CD4-positive, alpha-beta T cell (primary cell): ENCODE data around the gene TRAPPC2. TPM values are rescaled to one million over a fixed set of nuclear protein-coding genes. Genes with fewer than 3 reads are reported as not detected.

Source experiments
- ATAC-seq: fragments of 200-7000 bp; cut with Tn5 transposase; one replicate; pipeline ENCODE4 v1.10.0; 2022; ENCODE audit warnings: mild to moderate bottlenecking; ENCODE audit not compliant: poor library complexity
- CTCF ChIA-PET: fragments of 350-600 bp; sonication (Branson Sonifier 250); formaldehyde crosslinking; loops from one replicate; lab custom pipeline; 2021; ENCODE audit warnings: antibody characterized with exemption, inconsistent platforms; lab: Charles Lee
- POLR2A ChIA-PET: fragments of 350-600 bp; sonication (Branson Sonifier 250); formaldehyde crosslinking; loops from one replicate; lab custom pipeline; 2021; ENCODE audit warnings: antibody characterized with exemption, inconsistent platforms; lab: Charles Lee
- DNase-seq, 14 experiments: peaks; one replicate each; pipeline ENCODE4 v3.0.0-alpha.2; 2013 to 2020; ENCODE audit warnings: mixed read lengths in 2 of 14
- H3K27ac ChIP-seq, 2 donors: one replicate each; pipeline versions ENCODE4 v1.5.1 to v1.7.0; 2013; ENCODE audit warnings: low read length in 2 of 2, low read depth in 1 of 2, mild to moderate bottlenecking in 1 of 2
- H3K27me3 ChIP-seq, 2 experiments: 1 replicate in 1 of 2; 2 replicates in 1 of 2; pipeline versions ENCODE4 v1.6.1 to v1.7.0; 2013; ENCODE audit warnings: low read length in 2 of 2, control low read depth in 1 of 2, mild to moderate bottlenecking in 1 of 2, moderate library complexity in 1 of 2; ENCODE audit not compliant: insufficient read depth in 2 of 2, control insufficient read depth in 1 of 2
- H3K36me3 ChIP-seq: one replicate; pipeline ENCODE4 v1.6.1; 2013; ENCODE audit warnings: low read length, control low read depth; ENCODE audit not compliant: insufficient read depth
- H3K4me1 ChIP-seq: one replicate; pipeline ENCODE4 v1.6.1; 2013; ENCODE audit warnings: low read length, control low read depth; ENCODE audit not compliant: insufficient read depth
- H3K4me3 ChIP-seq: one replicate; pipeline ENCODE4 v1.5.1; 2013; ENCODE audit warnings: mild to moderate bottlenecking, low read length, moderate library complexity
- H3K9me3 ChIP-seq, 2 experiments: 1 replicate in 1 of 2; 2 replicates in 1 of 2; pipeline versions ENCODE4 v1.6.1 to v1.7.0; 2013; ENCODE audit warnings: low read length in 2 of 2, mild to moderate bottlenecking in 2 of 2, control low read depth in 1 of 2, moderate library complexity in 1 of 2; ENCODE audit not compliant: control insufficient read depth in 1 of 2, insufficient read depth in 1 of 2
- H3K27ac Mint-ChIP-seq: one replicate; pipeline ENCODE4 v1.8.0; 2020; ENCODE audit warnings: mixed read lengths
- H3K27me3 Mint-ChIP-seq: one replicate; pipeline ENCODE4 v1.8.0; 2021; ENCODE audit warnings: mixed read lengths
- H3K36me3 Mint-ChIP-seq: one replicate; pipeline ENCODE4 v1.8.0; 2021; ENCODE audit warnings: low read depth, mixed read lengths
- H3K4me1 Mint-ChIP-seq: one replicate; pipeline ENCODE4 v1.8.0; 2021; ENCODE audit warnings: low read depth, mixed read lengths
- H3K4me3 Mint-ChIP-seq: one replicate; pipeline ENCODE4 v1.8.0; 2020; ENCODE audit warnings: mild to moderate bottlenecking, mixed read lengths
- H3K9me3 Mint-ChIP-seq: one replicate; pipeline ENCODE4 v1.8.0; 2020; ENCODE audit warnings: mixed read lengths
- CTCF ChIP-seq: fragments of 200-600 bp; IDR thresholded peaks from one replicate; pipeline ENCODE4 v1.8.0; 2022; ENCODE audit warnings: antibody characterized with exemption, mild to moderate bottlenecking
- intact Hi-C, 2 experiments: fragments of 100-400 bp; cut with DNase I in 1 of 2; cut with micrococcal nuclease in 1 of 2; formaldehyde crosslinking; loops; one replicate each; pipeline versions ENCODE4 v1.15.1 to v1.9.0; 2023 to 2025; cut with DNase I, micrococcal nuclease
- total RNA-seq, 174 experiments: library from RNA in 2 of 174; stranded (reverse) in 2 of 174; gene quantifications; one replicate each; pipeline ENCODE4 v1.2.3 and lab custom pipeline; 2021 to 2026

TRAPPC2 gene
- total RNA-seq, 2 experiments from 2014 or later, result 21.4 to 22.3 TPM

GRCh38 chrX:13688958-13689740, 45.3 kb downstream of the TRAPPC2 start, which contains the start of gene RAB9A:
RAB9A (plus strand) TSS chrX:13689128; CDS start chrX:13708747, 19,619 bp downstream.
- POLR2A ChIA-PET, result interaction anchor here (0.7 to 4.4 kb wide), 18 partner anchors 9 to 736 kb away, joined by 3 to 64 read pairs (median 6); partner anchors contain the start of genes GEMIN8, OFD1, TCEANC and TMSB4X
- Histone ChIP-seq H3K4me3 (peak within 1 kb of the TSS; percentile 81), H3K36me3 (no peaks in the 10 kb centered on the region), H3K27ac (peak within 1 kb of the TSS; percentile 70 to 86), H3K4me1 (peaks cover 29% of the 10 kb centered on the region), H3K27me3 (no peaks in the 10 kb centered on the region), H3K9me3 (no peaks in the 10 kb centered on the region)
- H3K27me3 Mint-ChIP-seq, result no peaks in the 10 kb centered on the region
- H3K27ac Mint-ChIP-seq, result peak within 1 kb of the TSS; percentile 93
- peaks cover 5% of the 10 kb centered on the region for H3K36me3 Mint-ChIP-seq
- peaks cover 57% of the 10 kb centered on the region for H3K4me1 Mint-ChIP-seq
- intact Hi-C loops, result loop anchor here (1.0 to 2.0 kb wide), 2 partner anchors 36 kb away; partner anchors contain the start of gene TCEANC (in 2 of the 2)
- DNase-seq (peak; percentile 59 to 87 (median 72)), ATAC-seq (peak; percentile 88)
- H3K4me3 Mint-ChIP-seq, result peak within 1 kb of the TSS; percentile 95
- CTCF ChIA-PET, result interaction anchor here (0.9 to 1.7 kb wide), 6 partner anchors 14 to 742 kb away, joined by 3 to 5 read pairs (median 4); partner anchors contain the start of genes OFD1, TCEANC and TRAPPC2
- H3K9me3 Mint-ChIP-seq, result no peaks in the 10 kb centered on the region
- no peak for TF ChIP-seq CTCF

- peak; percentile 8 for ATAC-seq
- peaks cover 50% of the 10 kb centered on the region for H3K4me1 Mint-ChIP-seq
- POLR2A ChIA-PET, result interaction anchor here (1.1 to 4.4 kb wide), 16 partner anchors 9 to 735 kb away, joined by 3 to 64 read pairs (median 6); partner anchors contain the start of genes GEMIN8, OFD1, TCEANC and TRAPPC2
These were observed 45.9 kb downstream of the TRAPPC2 start for GRCh38 chrX:13688384-13688957.

More at GRCh38 chrX:13688384-13688957, 45.9 kb downstream of the TRAPPC2 start:
- H3K9me3 Mint-ChIP-seq, result no peaks in the 10 kb centered on the region
- H3K36me3 ChIP-seq, result no peaks in the 10 kb centered on the region
- H3K4me3 Mint-ChIP-seq, result peak overlapping the region; percentile 95
- no peak for TF ChIP-seq CTCF
- H3K27ac Mint-ChIP-seq, result peak overlapping the region; percentile 93
- peak overlapping the region; percentile 81 for H3K4me3 ChIP-seq
- intact Hi-C loops, result loop anchor here in 1 of 2 experiments (2.0 kb wide), 1 partner anchor 36 kb away; the partner anchor contains the start of gene TCEANC
- H3K27me3 ChIP-seq, result no peaks in the 10 kb centered on the region
- peak in 1 of 14 experiments; percentile 20 for DNase-seq
- peaks cover 26% of the 10 kb centered on the region for H3K4me1 ChIP-seq
- H3K27ac ChIP-seq, result peak overlapping the region; percentile 64 to 86
- peaks cover 5% of the 10 kb centered on the region for H3K36me3 Mint-ChIP-seq
- no peaks in the 10 kb centered on the region for H3K9me3 ChIP-seq
- H3K27me3 Mint-ChIP-seq, result no peaks in the 10 kb centered on the region
- CTCF ChIA-PET, result interaction anchor here (0.9 to 1.7 kb wide), 8 partner anchors 9 to 742 kb away, joined by 3 to 5 read pairs (median 4); partner anchors contain the start of genes OFD1, TCEANC and TRAPPC2
